RWPE1 (cell line): Measurements from ENCODE around the gene GDAP1L1.
A peak's percentile ranks its signal among the peaks of the same experiment; 100 is the strongest.

Source experiments
- CTCF ChIA-PET: fragments of 350-600 bp; sonication (Branson Sonifier 250); formaldehyde crosslinking; extraction: SDS; loops from one replicate; lab custom pipeline; 2021; lab: Yijun Ruan, JAX
- POLR2A ChIA-PET: fragments of 400-600 bp; formaldehyde crosslinking; extraction: SDS; loops from one replicate; lab custom pipeline; 2020; ENCODE audit warnings: antibody characterized with exemption; ENCODE audit not compliant: low non-redundant PET; lab: Yijun Ruan, JAX
- DNase-seq: peaks from one replicate; pipeline ENCODE4 v3.0.0; 2012; ENCODE audit warnings: low spot score
- H3K27ac ChIP-seq: fragments of 450-650 bp; 2 replicates; pipeline ENCODE4 v1.5.1; 2017
- CTCF ChIP-seq: fragments of 450-650 bp; conservative IDR thresholded peaks from 2 replicates; pipeline ENCODE4 v1.5.1; 2017; ENCODE audit warnings: low read depth, mild to moderate bottlenecking

Gene GDAP1L1

GRCh38 chr20:44209686-44210405 is 37.3 kb upstream of the GDAP1L1 start:
- no peak for DNase-seq
- ChIA-PET POLR2A (interaction anchor here (0.6 to 0.9 kb wide), 3 partner anchors 95 to 260 kb away, joined by 3 to 4 read pairs (median 3); no protein-coding TSS in a partner anchor), CTCF (interaction anchor here (0.6 to 1.5 kb wide), 4 partner anchors 20 to 101 kb away, joined by 3 to 6 read pairs (median 4); partner anchors contain the start of gene FITM2)
- H3K27ac ChIP-seq = peak overlapping the region; percentile 99
- TF ChIP-seq CTCF = no peak

GRCh38 chr20:44210406-44211176 is 36.5 kb upstream of the GDAP1L1 start, which contains the start of gene OSER1:
TSS of gene OSER1 (minus strand) at chr20:44210771. CDS start at chr20:44206957, 3,814 bp downstream.
- ChIA-PET CTCF (interaction anchor here (1.2 to 1.5 kb wide), 3 partner anchors 21 to 100 kb away, joined by 3 to 6 read pairs (median 5); partner anchors contain the start of gene FITM2), POLR2A (interaction anchor here (0.6 to 0.9 kb wide), 3 partner anchors 96 to 259 kb away, joined by 3 to 4 read pairs (median 3); no protein-coding TSS in a partner anchor)
- TF ChIP-seq CTCF = no peak
- H3K27ac ChIP-seq = peak within 1 kb of the TSS; percentile 99
- peak; percentile 100 for DNase-seq

GRCh38 chr20:44211177-44212039 is 35.7 kb upstream of the GDAP1L1 start:
- ChIA-PET CTCF (interaction anchor here (0.6 to 1.7 kb wide), 7 partner anchors 8 to 471 kb away, joined by 3 to 6 read pairs (median 3); partner anchors contain the start of gene FITM2), POLR2A (interaction anchor here (0.6 kb wide), 1 partner anchor 103 kb away, joined by 3 read pairs; no protein-coding TSS in a partner anchor)
- peak overlapping the region; percentile 99 for H3K27ac ChIP-seq
- TF ChIP-seq CTCF = no peak
- DNase-seq = no peak

- peak overlapping the region; percentile 55 for H3K27ac ChIP-seq
- CTCF ChIA-PET = interaction anchor here (0.6 to 1.7 kb wide), 5 partner anchors 11 to 373 kb away, joined by 4 to 7 read pairs (median 6); no protein-coding TSS in a partner anchor
- peak; percentile 84 for DNase-seq
- TF ChIP-seq CTCF = no peak
- POLR2A ChIA-PET = interaction anchor here (1.8 kb wide), 1 partner anchor 98 kb away, joined by 7 read pairs; the partner anchor contains the start of gene FITM2
Measured at GRCh38 chr20:44212792-44213191, 34.3 kb upstream of the GDAP1L1 start.

- TF ChIP-seq CTCF = peak; percentile 99
- POLR2A ChIA-PET = interaction anchor here (1.2 kb wide), 1 partner anchor 96 kb away, joined by 3 read pairs; the partner anchor contains the start of gene FITM2
- CTCF ChIA-PET = interaction anchor here (0.6 to 7.7 kb wide), 15 partner anchors 9 to 629 kb away, joined by 3 to 145 read pairs (median 3); partner anchors contain the start of gene FITM2
Measured at GRCh38 chr20:44215125-44215524, 32.0 kb upstream of the GDAP1L1 start.

More at GRCh38 chr20:44215125-44215524, 32.0 kb upstream of the GDAP1L1 start:
- DNase-seq = peak; percentile 72
- no peak overlapping the region for H3K27ac ChIP-seq
